ENCODE data around the gene FKBP6.

GRCh38 chr7:73313521-73313906 lies 14.4 kb upstream of the FKBP6 start:
- TF ChIP-seq JUNB (CRISPR knock-in tag; IDR thresholded peaks at IDR 0.05; ENCODE audit: borderline replicate concordance) (no peak), CTCF (CRISPR knock-in tag; IDR thresholded peaks at IDR 0.05) (no peak), XBP1 (CRISPR knock-in tag; IDR thresholded peaks at IDR 0.05) (no peak), BCLAF1 (IDR thresholded peaks at IDR 0.05) (no peak), PBX3 (CRISPR knock-in tag; IDR thresholded peaks at IDR 0.05; ENCODE audit: borderline replicate concordance) (no peak), HMGXB3 (CRISPR knock-in tag; IDR thresholded peaks at IDR 0.05; ENCODE audit: borderline replicate concordance) (no peak), AFF4 (CRISPR knock-in tag; IDR thresholded peaks at IDR 0.05) (no peak), ZNF841 (CRISPR knock-in tag; IDR thresholded peaks at IDR 0.05; ENCODE audit: borderline replicate concordance) (no peak)

Measured in HepG2 (cell line).